CD4-positive, alpha-beta T cell treated with Interleukin-15 for 1 hour (primary cell): Measurements from ENCODE around the gene ZFPM1.
"Not testable (repeated sequence)": the region's sequence is repeated elsewhere in the genome, so short reads cannot be mapped to it uniquely, and the experiment has no call there.

ENCODE experiments used
- DNase-seq: peaks from one replicate; pipeline ENCODE4 v3.0.0-alpha.2; 2020

Gene ZFPM1

GRCh38 chr16:88484505-88485365 is 31.7 kb downstream of the ZFPM1 start:
- DNase-seq = no peak

GRCh38 chr16:88485366-88485741 is 32.3 kb downstream of the ZFPM1 start:
- not testable (repeated sequence) for DNase-seq

GRCh38 chr16:88486398-88487123 is 33.5 kb downstream of the ZFPM1 start:
- DNase-seq = no peak

- DNase-seq = no peak
Observed at GRCh38 chr16:88487124-88487432, 34.0 kb downstream of the ZFPM1 start.

- DNase-seq = no peak
Observed at GRCh38 chr16:88487920-88488851, 35.1 kb downstream of the ZFPM1 start.

GRCh38 chr16:88489163-88489741 is 36.2 kb downstream of the ZFPM1 start:
- DNase-seq = no peak

GRCh38 chr16:88491001-88491559 is 38.0 kb downstream of the ZFPM1 start:
- no peak for DNase-seq

GRCh38 chr16:88491560-88492310 is 38.7 kb downstream of the ZFPM1 start:
- no peak for DNase-seq

- no peak for DNase-seq
Observed at GRCh38 chr16:88493879-88494278, 40.8 kb downstream of the ZFPM1 start.

GRCh38 chr16:88494335-88495154 is 41.5 kb downstream of the ZFPM1 start:
- no peak for DNase-seq

GRCh38 chr16:88495268-88495772 is 42.2 kb downstream of the ZFPM1 start:
- DNase-seq = no peak

- no peak for DNase-seq
Observed at GRCh38 chr16:88497561-88498462, 44.7 kb downstream of the ZFPM1 start.

GRCh38 chr16:88498576-88499208 is 45.6 kb downstream of the ZFPM1 start:
- DNase-seq = no peak

GRCh38 chr16:88499292-88499691 is 46.2 kb downstream of the ZFPM1 start:
- DNase-seq = no peak

- no peak for DNase-seq
Observed at GRCh38 chr16:88499836-88500251, 46.8 kb downstream of the ZFPM1 start.

GRCh38 chr16:88500255-88500661 is 47.2 kb downstream of the ZFPM1 start:
- DNase-seq = no peak

GRCh38 chr16:88502371-88502770 is 49.3 kb downstream of the ZFPM1 start:
- DNase-seq = no peak

- no peak for DNase-seq
Observed at GRCh38 chr16:88502776-88503280, 49.7 kb downstream of the ZFPM1 start.

GRCh38 chr16:88503374-88503770 is 50.3 kb downstream of the ZFPM1 start:
- DNase-seq = no peak
